GM12878 (cell line): ENCODE measurements around the gene LRRC75B. TPM values are rescaled to one million over a fixed set of nuclear protein-coding genes. Genes with fewer than 3 reads are reported as not detected.
"Not testable (repeated sequence)": the region's sequence is repeated elsewhere in the genome, so short reads cannot be mapped to it uniquely, and the experiment has no call there.

Experiments used
- ATAC-seq: fragments of 200-7000 bp; cut with Tn5 transposase; 3 replicates; pipeline ENCODE4 v1.9.1; 2020; ENCODE audit warnings: mild to moderate bottlenecking, moderate library complexity
- BruUV-seq: library from RNA; stranded (reverse); fragments of 400-500 nt; replicated peaks from 2 replicates; lab custom pipeline; 2021; lab: Mats Ljungman, UMichigan
- CTCF ChIA-PET: fragments of 300-600 bp; sonication (Branson Sonifier 250); formaldehyde crosslinking; extraction: SDS; loops from one replicate; lab custom pipeline; 2021; ENCODE audit warnings: inconsistent platforms; lab: Yijun Ruan, JAX
- POLR2A ChIA-PET: fragments of 350-600 bp; formaldehyde crosslinking; extraction: SDS; loops from one replicate; lab custom pipeline; 2021; ENCODE audit warnings: inconsistent platforms; lab: Charles Lee
- RAD21 ChIA-PET: fragments of 300-600 bp; sonication (Branson Sonifier 250); formaldehyde crosslinking; loops from one replicate; lab custom pipeline; 2023; ENCODE audit warnings: antibody characterized with exemption; ENCODE audit not compliant: unreplicated experiment; lab: Charles Lee
- SMC1A ChIA-PET: fragments of 300-600 bp; sonication (Branson Sonifier 250); formaldehyde crosslinking; loops from one replicate; lab custom pipeline; 2023; ENCODE audit not compliant: unreplicated experiment, uncharacterized antibody; lab: Charles Lee
- DNase-seq: peaks from one replicate; pipeline ENCODE4 v3.0.0-alpha.2; 2011; ENCODE audit warnings: low read depth, low spot score
- FAIRE-seq: peaks from 3 replicates; lab custom pipeline; 2011; peaks lifted over from hg19 to GRCh38; lab: Jason Lieb, UNC
- H2AFZ ChIP-seq: 2 replicates; pipeline ENCODE4 v1.6.0; 2011; ENCODE audit warnings: low read depth, low read length, control low read depth; ENCODE audit not compliant: control insufficient read depth
- H3K27ac ChIP-seq: 2 replicates; pipeline ENCODE4 v1.5.1; 2011; ENCODE audit warnings: control low read depth; ENCODE audit not compliant: control insufficient read depth, insufficient read depth
- H3K27me3 ChIP-seq, 2 experiments: replicated peaks in 1 of 2; 2 replicates each; pipeline versions ENCODE4 v1.6.0 to v1.6.1; 2011; ENCODE audit warnings: low read length in 1 of 2; ENCODE audit not compliant: control insufficient read depth in 2 of 2, insufficient read depth in 2 of 2
- H3K36me3 ChIP-seq, 2 experiments: 2 replicates each; pipeline ENCODE4 v1.5.1; 2011; ENCODE audit warnings: low read length in 1 of 2; ENCODE audit not compliant: control insufficient read depth in 2 of 2, insufficient read depth in 2 of 2
- H3K4me1 ChIP-seq: 2 replicates; pipeline ENCODE4 v1.6.1; 2011; ENCODE audit warnings: mild to moderate bottlenecking, low read length, moderate library complexity, mixed read lengths; ENCODE audit not compliant: control insufficient read depth, insufficient read depth
- H3K4me2 ChIP-seq: 2 replicates; pipeline ENCODE4 v1.6.0; 2011; ENCODE audit warnings: control low read depth; ENCODE audit not compliant: control insufficient read depth, insufficient read depth
- H3K4me3 ChIP-seq: fragments of 200-600 bp; sonication (generic); 2 replicates; pipeline ENCODE4 v1.5.1; 2016
- H3K79me2 ChIP-seq: 2 replicates; pipeline ENCODE4 v1.6.0; 2011; ENCODE audit warnings: low read length; ENCODE audit not compliant: control insufficient read depth, insufficient read depth
- H3K9ac ChIP-seq: 2 replicates; pipeline ENCODE4 v1.8.0; 2011; ENCODE audit warnings: low read length, control low read depth, mixed read lengths; ENCODE audit not compliant: control insufficient read depth, insufficient read depth
- H3K9me3 ChIP-seq: replicated peaks from 3 replicates; pipeline ENCODE4 v1.5.1; 2011; ENCODE audit warnings: mild to moderate bottlenecking, low read length; ENCODE audit not compliant: control insufficient read depth, insufficient read depth
- H4K20me1 ChIP-seq: 2 replicates; pipeline ENCODE4 v1.6.0; 2011; ENCODE audit not compliant: control insufficient read depth, insufficient read depth
- EED ChIP-seq: sonication (generic); IDR thresholded peaks from 2 replicates; pipeline ENCODE4 v1.6.1; 2016; ENCODE audit warnings: antibody characterized with exemption, low read depth
- MEF2B ChIP-seq: fragments of 450-650 bp; IDR thresholded peaks from 2 replicates; pipeline ENCODE4 v1.6.1; 2018; ENCODE audit warnings: mild to moderate bottlenecking, moderate library complexity; ENCODE audit not compliant: partially characterized antibody, poor library complexity, severe bottlenecking
- POLR2A ChIP-seq: IDR thresholded peaks from 2 replicates; pipeline ENCODE4 v1.6.1; 2011; ENCODE audit warnings: low read depth, mild to moderate bottlenecking, low read length
- WGBS: methylation state at CpG from one replicate; pipeline ENCODE4 v1.1.6; 2016; ENCODE audit warnings: low lambda C conversion rate; ENCODE audit not compliant: insufficient replicate concordance, insufficient coverage; ENCODE audit errors: missing lambda C conversion rate; 5-methylcytosine and 5-hydroxymethylcytosine counted together
- in situ Hi-C: fragments of 300-500 bp; cut with MboI; formaldehyde crosslinking; loops from 9 replicates; pipeline ENCODE4 v1.14.3; 2018; ENCODE audit warnings: mixed read lengths
- intact Hi-C: fragments of 100-400 bp; cut with micrococcal nuclease; formaldehyde crosslinking; loops from one replicate; pipeline ENCODE4 v1.14.2; 2022; ENCODE audit not compliant: unreplicated experiment
- polyA plus RNA-seq, 11 experiments: library from polyadenylated mRNA; depleted of rRNA in 4 of 11; unstranded in 6 of 11; stranded (reverse) in 5 of 11; fragments of >200 nt; fragmentation: Nextera tagmentation in 4 of 11; fragmentation: Illumina TruSeq in 1 of 11; extraction: Ambion mirVana in 4 of 11; extraction: Trizol in 1 of 11; gene quantifications; 1 replicate in 1 of 11; 2 replicates in 10 of 11; pipeline versions ENCODE4 v1.2.1 to v1.2.3, GENCODE V29; 2011 to 2016; ENCODE audit warnings: inconsistent platforms in 2 of 11, missing spikeins in 2 of 11, low read depth in 1 of 11
- total RNA-seq, 4 experiments: library from RNA; depleted of rRNA in 3 of 4; stranded (reverse); fragments of >200 nt in 3 of 4; fragmentation: Illumina TruSeq in 1 of 4; extraction: Trizol in 1 of 4; gene quantifications; 2 replicates each; pipeline versions ENCODE4 v1.2.1 to v1.2.3, GENCODE V29; 2013 to 2021

Gene LRRC75B
- total and polyA plus RNA-seq, 10 of the 15 experiments (the other 5 are each of a cell fraction or from before 2014, with no cell fraction given): 0.09 to 0.98 (median 0.11) TPM; not detected in 3

DNA sequence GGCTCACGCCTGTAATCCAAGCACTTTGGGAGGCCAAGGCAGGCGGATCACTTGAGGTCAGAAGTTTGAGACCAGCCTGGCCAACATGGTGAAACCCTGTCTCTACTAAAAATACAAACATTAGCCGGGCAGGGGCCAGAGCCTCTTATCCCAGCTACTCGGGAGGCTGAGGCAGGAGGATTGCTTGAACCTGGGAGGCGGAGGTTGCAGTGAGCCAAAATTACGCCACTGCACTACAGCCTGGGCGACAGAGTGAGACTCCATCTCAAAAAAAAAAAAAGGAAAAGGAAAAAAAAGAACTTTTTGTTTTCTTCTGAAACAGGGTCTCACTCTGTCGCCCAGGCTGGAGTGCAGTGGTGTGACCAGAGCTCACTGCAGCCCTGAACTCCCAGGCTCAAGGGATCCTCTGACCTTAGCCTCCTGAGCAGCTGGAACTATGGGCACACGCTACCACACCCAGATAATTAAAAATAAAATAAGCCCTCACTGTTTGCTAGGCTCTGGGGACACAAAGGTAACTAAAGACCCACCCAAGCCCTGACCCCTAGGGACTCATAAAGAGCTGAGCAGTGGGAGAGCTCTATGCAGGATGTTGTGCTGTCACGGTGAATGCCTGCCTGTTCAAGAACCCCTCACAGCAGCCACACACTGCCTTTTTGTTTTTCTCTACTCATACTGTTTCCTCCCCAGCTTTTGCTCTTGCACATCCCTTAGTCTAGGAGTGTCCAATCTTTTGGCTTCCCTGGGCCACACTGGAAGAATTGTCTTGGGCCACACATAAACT lies 40.2 kb downstream of the LRRC75B start:
- CTCF ChIA-PET: interaction anchor here (0.8 to 1.5 kb wide), 5 partner anchors 8 to 51 kb away, joined by 3 to 6 read pairs (median 4); no protein-coding TSS in a partner anchor
- peak; percentile 63 for TF ChIP-seq MEF2B
- intact Hi-C loops, DNase-seq, H3K4me1 ChIP-seq, H3K9me3 ChIP-seq, H2AFZ ChIP-seq, H3K36me3 ChIP-seq, H4K20me1 ChIP-seq, BruUV-seq, H3K27me3 ChIP-seq, in situ Hi-C loops, FAIRE-seq: not testable (repeated sequence)
- H3K9ac ChIP-seq: peak overlapping the region; percentile 94
- peak overlapping the region; percentile 94 for H3K4me2 ChIP-seq
- H3K79me2 ChIP-seq: peaks cover 65% of the 10 kb centered on the region
- H3K4me3 ChIP-seq: peak overlapping the region; percentile 99
- 27% methylated on average over 8 of the region's 10 CpGs for WGBS
- RAD21 ChIA-PET: interaction anchor here (0.5 to 1.8 kb wide), 5 partner anchors 12 to 118 kb away, joined by 3 to 8 read pairs (median 4); partner anchors contain the start of gene LRRC75B
- ATAC-seq: peak; percentile 5; the same call in 1 of the 3 replicates
- peak overlapping the region; percentile 91 for H3K27ac ChIP-seq
- POLR2A ChIA-PET: interaction anchor here (0.5 to 1.5 kb wide), 6 partner anchors 11 to 46 kb away, joined by 3 to 6 read pairs (median 3); no protein-coding TSS in a partner anchor
- SMC1A ChIA-PET: interaction anchor here (1.1 to 2.2 kb wide), 7 partner anchors 8 to 223 kb away, joined by 3 to 5 read pairs (median 4); no protein-coding TSS in a partner anchor

DNA sequence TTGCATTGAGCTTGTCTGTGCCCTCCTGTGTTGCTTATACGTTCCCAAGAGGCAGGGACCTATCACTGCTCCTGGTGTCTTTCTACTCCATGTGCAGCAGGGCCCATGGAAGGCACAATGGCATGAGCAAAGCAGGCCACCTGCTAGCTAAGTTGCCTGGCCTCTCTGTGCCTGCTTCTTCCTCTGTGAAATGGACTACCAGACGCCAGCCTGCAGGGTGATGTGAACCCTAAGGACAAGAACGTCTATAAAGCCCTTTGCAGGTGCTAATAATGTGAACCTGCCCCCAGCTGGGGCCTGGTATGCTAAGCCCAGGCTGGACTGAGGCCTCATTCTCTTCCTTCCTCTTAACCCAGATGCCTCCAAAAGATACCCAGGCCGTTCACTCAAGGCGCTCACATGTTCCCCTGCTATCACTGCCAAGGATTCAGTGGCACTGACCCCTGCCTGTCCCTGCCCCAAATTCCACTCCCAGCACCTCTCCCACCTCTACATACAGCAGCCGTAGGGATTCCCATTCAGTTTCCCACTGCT lies 41.9 kb downstream of the LRRC75B start:
- no peak overlapping the region for H2AFZ ChIP-seq
- H3K4me1 ChIP-seq: peaks cover 10% of the 10 kb centered on the region
- ChIA-PET CTCF (no interaction called here), POLR2A (interaction anchor here (0.6 kb wide), 1 partner anchor 251 kb away, joined by 3 read pairs; no protein-coding TSS in a partner anchor), SMC1A (no interaction called here), RAD21 (no interaction called here)
- H3K4me3 ChIP-seq: no peak overlapping the region
- no TSS peak for BruUV-seq
- no peaks in the 10 kb centered on the region for H3K9me3 ChIP-seq
- no peak for ATAC-seq
- no peaks in the 10 kb centered on the region for H4K20me1 ChIP-seq
- H3K79me2 ChIP-seq: peaks cover 48% of the 10 kb centered on the region
- DNase-seq: no peak
- no peak overlapping the region for H3K9ac ChIP-seq
- in situ Hi-C loops: no loop called here
- intact Hi-C loops: no loop called here
- no peaks in the 10 kb centered on the region for H3K27me3 ChIP-seq
- TF ChIP-seq EED: no peak
- peak; percentile 32; the same call in 1 of the 2 replicates for TF ChIP-seq POLR2A
- H3K27ac ChIP-seq: no peak overlapping the region
- H3K36me3 ChIP-seq: peaks cover 4 to 14% of the 10 kb centered on the region in 2 experiments; a peak in 3 of 4 replicates
- 65% methylated on average over 6 of the region's 6 CpGs for WGBS
- no peak overlapping the region for H3K4me2 ChIP-seq
- FAIRE-seq: peak; percentile 27
